ENCODE measurements around the gene MED27.

MED27 gene

DNA sequence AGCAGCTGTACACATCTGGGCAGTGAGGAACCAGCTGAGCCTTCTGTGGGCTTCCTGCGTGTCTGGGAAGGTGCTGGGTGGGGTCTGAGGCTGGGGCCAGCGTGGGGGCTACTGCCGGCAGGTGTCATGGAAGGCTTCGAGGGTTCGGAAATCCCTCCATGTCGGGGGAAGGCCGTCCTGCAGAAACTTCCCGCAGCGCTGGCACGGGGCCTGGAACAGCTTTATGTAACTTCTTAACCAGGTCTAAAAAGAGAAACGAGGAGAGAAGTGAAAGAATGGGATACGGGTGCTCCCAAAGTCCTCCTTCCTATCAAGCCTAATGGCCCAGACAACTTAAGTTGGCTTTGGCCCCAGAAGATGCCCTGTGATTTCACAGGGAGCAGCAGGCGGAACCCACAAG lies 219.2 kb downstream of the MED27 start:
- Mint-ChIP-seq H3K9me3 (no peaks in the 10 kb centered on the region), H3K36me3 (ENCODE audit: low read depth) (no peaks in the 10 kb centered on the region), H3K4me3 (no peak overlapping the region), H3K27ac (no peak overlapping the region), H3K27me3 (ENCODE audit: low read depth) (no peaks in the 10 kb centered on the region), H3K4me1 (ENCODE audit: low read depth) (no peaks in the 10 kb centered on the region)
- no peak for DNase-seq (ENCODE audit: low spot score)

- Mint-ChIP-seq H3K4me3 (no peak overlapping the region), H3K36me3 (ENCODE audit: low read depth) (no peaks in the 10 kb centered on the region), H3K27ac (no peak overlapping the region), H3K27me3 (ENCODE audit: low read depth) (no peaks in the 10 kb centered on the region), H3K9me3 (no peaks in the 10 kb centered on the region), H3K4me1 (ENCODE audit: low read depth) (no peaks in the 10 kb centered on the region)
- DNase-seq (ENCODE audit: low spot score) = no peak
These were observed 221.5 kb downstream of the MED27 start for GRCh38 chr9:131858147-131858546.

GRCh38 chr9:131856105-131856504 lies 223.6 kb downstream of the MED27 start:
- Mint-ChIP-seq H3K4me3 (no peak overlapping the region), H3K36me3 (ENCODE audit: low read depth) (no peaks in the 10 kb centered on the region), H3K4me1 (ENCODE audit: low read depth) (no peaks in the 10 kb centered on the region), H3K9me3 (no peaks in the 10 kb centered on the region), H3K27me3 (ENCODE audit: low read depth) (no peaks in the 10 kb centered on the region), H3K27ac (no peak overlapping the region)
- DNase-seq (ENCODE audit: low spot score) = no peak

DNA sequence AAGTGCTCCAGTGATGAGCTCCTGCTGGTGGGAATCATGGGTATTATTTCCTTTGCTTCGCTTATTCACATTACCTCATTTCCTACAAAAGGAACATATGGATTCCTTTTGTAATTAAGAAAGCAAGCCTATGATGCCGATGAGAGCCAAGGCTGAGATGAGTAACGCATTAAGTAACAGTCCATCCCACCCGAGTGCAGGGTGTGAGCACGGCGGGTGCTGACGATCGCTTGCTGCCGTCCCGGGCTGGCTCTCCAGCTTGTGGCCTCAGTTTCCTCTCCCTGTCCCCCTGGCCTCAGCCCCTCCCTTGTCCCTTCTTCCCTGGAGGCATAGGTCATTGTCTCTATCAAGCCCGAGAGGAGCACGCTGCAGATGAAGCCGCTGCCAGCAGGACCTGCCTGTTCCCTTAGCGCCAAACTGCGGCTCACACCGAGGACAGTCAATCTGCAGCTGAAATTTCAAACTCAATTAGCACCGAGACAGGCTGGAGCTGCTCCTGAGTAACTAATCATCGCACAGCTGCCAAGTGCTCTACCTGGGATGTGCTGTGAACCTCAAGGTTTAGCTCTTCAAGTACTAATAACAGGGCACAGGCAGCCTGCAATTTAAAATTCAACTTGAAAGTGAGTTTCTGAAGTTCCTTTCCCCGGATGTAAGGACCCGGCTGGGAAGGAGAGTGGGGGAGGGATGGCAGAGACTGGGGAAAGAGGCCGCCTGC lies 224.6 kb downstream of the MED27 start:
- Mint-ChIP-seq H3K27me3 (ENCODE audit: low read depth) (no peaks in the 10 kb centered on the region), H3K4me1 (ENCODE audit: low read depth) (no peaks in the 10 kb centered on the region), H3K9me3 (no peaks in the 10 kb centered on the region), H3K4me3 (no peak overlapping the region), H3K27ac (no peak overlapping the region), H3K36me3 (ENCODE audit: low read depth) (no peaks in the 10 kb centered on the region)
- DNase-seq (ENCODE audit: low spot score) = no peak

- H3K27ac Mint-ChIP-seq = no peak overlapping the region
- no peak overlapping the region for H3K4me3 Mint-ChIP-seq
- no peaks in the 10 kb centered on the region for H3K4me1 Mint-ChIP-seq (ENCODE audit: low read depth)
- H3K9me3 Mint-ChIP-seq = no peaks in the 10 kb centered on the region
- no peaks in the 10 kb centered on the region for H3K36me3 Mint-ChIP-seq (ENCODE audit: low read depth)
- no peaks in the 10 kb centered on the region for H3K27me3 Mint-ChIP-seq (ENCODE audit: low read depth)
- DNase-seq (ENCODE audit: low spot score) = no peak
These were observed 225.3 kb downstream of the MED27 start for GRCh38 chr9:131854334-131854733.

- no peaks in the 10 kb centered on the region for H3K27me3 Mint-ChIP-seq (ENCODE audit: low read depth)
- H3K9me3 Mint-ChIP-seq = no peaks in the 10 kb centered on the region
- no peak for DNase-seq (ENCODE audit: low spot score)
- no peaks in the 10 kb centered on the region for H3K4me1 Mint-ChIP-seq (ENCODE audit: low read depth)
- H3K27ac Mint-ChIP-seq = no peak overlapping the region
- no peaks in the 10 kb centered on the region for H3K36me3 Mint-ChIP-seq (ENCODE audit: low read depth)
- H3K4me3 Mint-ChIP-seq = no peak overlapping the region
These were observed 226.2 kb downstream of the MED27 start for GRCh38 chr9:131853434-131853833.

DNA sequence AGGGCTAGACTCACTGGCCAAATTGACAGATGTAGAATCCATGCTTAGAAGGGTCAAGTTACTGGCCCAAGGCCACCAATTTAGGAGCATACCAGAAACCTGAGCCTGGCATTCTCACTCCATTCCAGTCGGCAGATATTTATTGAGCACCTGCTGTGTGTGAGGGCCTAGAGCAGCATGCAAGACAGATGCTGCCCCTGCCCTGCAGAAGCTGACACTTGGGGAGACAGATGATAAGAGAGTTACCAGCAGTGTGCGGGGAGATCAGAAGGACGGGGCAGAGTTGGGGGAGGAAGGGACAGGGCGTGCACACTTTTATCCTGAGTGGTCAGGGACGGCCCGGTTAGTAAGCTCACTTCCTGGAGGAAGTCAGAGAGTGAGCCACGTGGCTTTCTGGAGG lies 228.3 kb downstream of the MED27 start:
- no peaks in the 10 kb centered on the region for H3K4me1 Mint-ChIP-seq (ENCODE audit: low read depth)
- H3K36me3 Mint-ChIP-seq (ENCODE audit: low read depth) = no peaks in the 10 kb centered on the region
- no peak for DNase-seq (ENCODE audit: low spot score)
- H3K27ac Mint-ChIP-seq = no peak overlapping the region
- H3K4me3 Mint-ChIP-seq = no peak overlapping the region
- no peaks in the 10 kb centered on the region for H3K9me3 Mint-ChIP-seq
- no peaks in the 10 kb centered on the region for H3K27me3 Mint-ChIP-seq (ENCODE audit: low read depth)

- no peaks in the 10 kb centered on the region for H3K36me3 Mint-ChIP-seq (ENCODE audit: low read depth)
These were observed 230.3 kb downstream of the MED27 start for GRCh38 chr9:131849391-131849790.

DNA sequence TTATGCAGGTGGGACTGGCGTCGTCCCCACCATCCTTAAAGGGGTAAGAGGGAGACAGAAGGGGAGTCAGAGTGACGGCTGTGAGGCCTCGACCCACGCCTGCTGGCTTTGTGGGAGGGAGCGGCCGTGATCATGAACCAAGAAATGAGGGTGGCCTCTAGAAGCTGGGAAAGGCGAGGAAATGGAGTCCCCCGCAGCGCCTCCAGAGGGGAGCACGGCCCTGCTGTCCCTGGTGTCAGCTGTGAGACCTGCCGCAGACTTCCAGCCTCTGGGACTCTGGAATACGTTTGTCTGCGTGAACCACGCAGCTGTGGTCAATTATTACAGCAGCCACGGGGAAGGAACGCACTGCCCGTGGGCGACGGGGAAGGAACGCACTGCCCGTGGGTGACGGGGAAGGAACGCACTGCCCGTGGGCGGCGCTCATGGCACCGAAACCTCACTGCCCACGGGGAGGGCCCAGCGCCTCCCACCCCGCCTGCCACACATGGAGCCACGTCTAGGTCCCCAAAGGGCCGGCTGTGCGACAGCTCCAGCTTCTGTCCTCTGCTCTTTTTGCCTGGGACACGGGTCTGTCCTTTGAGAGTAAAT lies 231.0 kb downstream of the MED27 start:
- no peaks in the 10 kb centered on the region for H3K27me3 Mint-ChIP-seq (ENCODE audit: low read depth)
- H3K36me3 Mint-ChIP-seq (ENCODE audit: low read depth) = no peaks in the 10 kb centered on the region
- no peak overlapping the region for H3K27ac Mint-ChIP-seq
- H3K4me1 Mint-ChIP-seq (ENCODE audit: low read depth) = peaks cover 6% of the 10 kb centered on the region
- DNase-seq (ENCODE audit: low spot score) = no peak
- no peaks in the 10 kb centered on the region for H3K9me3 Mint-ChIP-seq
- H3K4me3 Mint-ChIP-seq = no peak overlapping the region

More at GRCh38 chr9:131849391-131849790, 230.3 kb downstream of the MED27 start:
- no peak for DNase-seq (ENCODE audit: low spot score)
- peaks cover 6% of the 10 kb centered on the region for H3K4me1 Mint-ChIP-seq (ENCODE audit: low read depth)
- no peaks in the 10 kb centered on the region for H3K27me3 Mint-ChIP-seq (ENCODE audit: low read depth)
- no peaks in the 10 kb centered on the region for H3K9me3 Mint-ChIP-seq
- H3K4me3 Mint-ChIP-seq = no peak overlapping the region
- no peak overlapping the region for H3K27ac Mint-ChIP-seq

- no peak for DNase-seq (ENCODE audit: low spot score)
- Mint-ChIP-seq H3K4me3 (no peak overlapping the region), H3K27ac (no peak overlapping the region), H3K4me1 (ENCODE audit: low read depth) (peaks cover 6% of the 10 kb centered on the region), H3K36me3 (ENCODE audit: low read depth) (no peaks in the 10 kb centered on the region), H3K9me3 (no peaks in the 10 kb centered on the region), H3K27me3 (ENCODE audit: low read depth) (no peaks in the 10 kb centered on the region)
These were observed 231.9 kb downstream of the MED27 start for GRCh38 chr9:131847665-131848354.

DNA sequence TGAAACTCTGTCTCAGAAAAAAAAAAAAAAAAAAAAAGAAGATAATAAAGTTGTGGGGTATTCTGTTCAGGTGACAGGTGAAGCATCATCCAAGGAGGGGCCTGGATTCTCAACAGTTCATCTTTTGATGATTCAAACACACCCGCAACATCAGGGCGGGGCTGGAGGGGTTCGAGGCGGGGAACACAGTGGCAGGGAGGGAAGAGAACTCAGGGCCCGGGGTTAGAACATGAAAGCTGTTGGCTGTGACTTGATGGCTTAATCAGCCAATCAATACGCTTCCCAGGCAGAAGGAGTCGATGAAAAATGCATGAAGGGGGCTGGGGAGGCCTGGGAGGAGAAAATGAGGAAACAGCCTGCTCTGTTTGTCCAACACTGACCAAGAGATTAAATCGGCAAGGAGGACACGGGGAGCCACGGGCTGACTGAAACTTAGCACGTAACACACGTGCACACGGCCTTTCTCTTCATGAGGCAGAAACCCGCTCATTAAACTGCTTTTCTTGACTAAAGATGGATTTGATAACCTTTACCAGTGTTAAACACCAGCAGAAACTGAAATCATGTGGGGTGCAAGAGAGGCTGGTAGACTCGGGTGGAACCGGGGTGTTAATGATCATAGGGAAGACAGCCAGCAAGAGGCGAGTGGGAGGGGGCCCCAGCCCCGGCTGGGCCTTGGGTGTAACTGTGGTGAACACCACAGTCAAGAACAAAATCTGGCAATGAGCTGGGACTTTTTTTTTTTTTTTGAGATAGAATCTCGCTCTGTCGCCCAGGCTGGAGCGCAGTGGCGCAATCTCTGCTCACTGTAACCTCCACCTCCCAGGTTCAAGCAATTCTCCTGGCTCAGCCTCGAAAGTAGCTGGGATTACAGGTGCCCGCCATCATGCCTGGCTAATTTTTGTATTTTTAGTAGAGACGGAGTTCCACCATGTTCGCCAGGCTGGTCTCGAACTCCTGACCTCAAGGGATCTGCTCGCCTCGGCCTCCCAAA lies 234.1 kb downstream of the MED27 start:
- peaks cover 7% of the 10 kb centered on the region for H3K4me1 Mint-ChIP-seq (ENCODE audit: low read depth)
- H3K27me3 Mint-ChIP-seq (ENCODE audit: low read depth) = no peaks in the 10 kb centered on the region
- no peaks in the 10 kb centered on the region for H3K9me3 Mint-ChIP-seq
- peak; percentile 73 for DNase-seq (ENCODE audit: low spot score)
- peak overlapping the region; percentile 21 for H3K4me3 Mint-ChIP-seq
- H3K36me3 Mint-ChIP-seq (ENCODE audit: low read depth) = no peaks in the 10 kb centered on the region
- peak overlapping the region; percentile 84 for H3K27ac Mint-ChIP-seq

DNA sequence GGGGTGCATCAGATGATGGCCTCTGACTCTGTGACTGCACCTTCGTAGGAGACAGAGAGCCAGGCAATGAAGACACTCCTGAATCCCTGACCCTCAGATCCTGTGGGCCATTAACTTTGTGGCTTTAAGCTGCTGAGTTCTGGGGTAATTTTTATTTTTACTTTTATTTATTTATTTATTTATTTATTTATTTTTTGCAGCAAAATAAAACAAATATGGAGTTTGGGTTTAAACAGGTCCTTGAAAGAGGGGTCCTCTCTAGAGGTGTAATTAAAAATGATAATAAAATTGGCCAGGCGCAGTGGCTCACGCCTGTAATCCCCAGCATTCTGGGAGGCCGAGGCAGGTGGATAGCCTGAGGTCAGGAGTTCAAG lies 234.9 kb downstream of the MED27 start:
- no peak for DNase-seq (ENCODE audit: low spot score)

DNA sequence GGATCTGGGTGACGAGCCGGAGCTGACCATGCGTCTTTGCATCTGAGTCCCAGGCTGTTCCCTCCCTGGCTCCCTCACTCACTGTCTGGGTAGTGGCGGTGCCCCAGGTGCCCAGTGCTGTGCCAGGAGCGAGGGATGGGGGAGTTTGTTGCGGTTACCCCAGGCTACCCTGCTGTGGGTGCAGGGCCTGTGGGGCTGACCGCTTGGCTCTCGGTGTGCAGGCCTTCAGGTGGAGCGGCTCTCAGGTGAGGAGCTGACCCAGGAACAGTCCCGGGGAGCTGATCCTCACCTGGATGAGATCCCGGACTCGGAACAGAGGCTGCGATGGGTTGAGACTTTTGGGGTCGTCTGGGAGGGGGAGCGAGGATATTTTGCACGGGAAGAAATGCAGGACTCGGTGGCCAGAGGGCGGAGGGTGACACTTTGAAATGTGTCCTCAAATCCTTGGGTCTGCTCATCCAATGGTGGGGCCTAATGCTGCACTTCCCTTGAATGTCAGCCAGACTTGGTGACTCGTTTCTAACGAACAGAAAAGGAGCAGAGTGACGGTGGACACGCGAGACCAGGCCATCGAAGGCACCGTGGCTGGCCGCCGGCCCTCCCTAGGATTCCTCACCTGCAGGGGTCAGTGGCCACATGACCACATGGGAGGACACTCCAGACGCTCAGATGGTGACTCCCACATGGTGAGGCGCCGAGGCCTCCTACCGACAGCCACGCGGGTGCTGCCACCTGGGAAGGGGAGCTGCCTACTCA lies 235.5 kb downstream of the MED27 start:
- H3K4me3 Mint-ChIP-seq = no peak overlapping the region
- no peak overlapping the region for H3K27ac Mint-ChIP-seq
- no peaks in the 10 kb centered on the region for H3K36me3 Mint-ChIP-seq (ENCODE audit: low read depth)
- no peaks in the 10 kb centered on the region for H3K9me3 Mint-ChIP-seq
- no peaks in the 10 kb centered on the region for H3K27me3 Mint-ChIP-seq (ENCODE audit: low read depth)
- no peak for DNase-seq (ENCODE audit: low spot score)
- peaks cover 21% of the 10 kb centered on the region for H3K4me1 Mint-ChIP-seq (ENCODE audit: low read depth)

More for the DNA sequence above, 234.9 kb downstream of the MED27 start:
- H3K36me3 Mint-ChIP-seq (ENCODE audit: low read depth) = no peaks in the 10 kb centered on the region
- H3K4me3 Mint-ChIP-seq = no peak overlapping the region
- no peaks in the 10 kb centered on the region for H3K27me3 Mint-ChIP-seq (ENCODE audit: low read depth)
- no peak overlapping the region for H3K27ac Mint-ChIP-seq
- H3K9me3 Mint-ChIP-seq = no peaks in the 10 kb centered on the region
- peaks cover 15% of the 10 kb centered on the region for H3K4me1 Mint-ChIP-seq (ENCODE audit: low read depth)
